Measurements from ENCODE around the gene PLRG1. TPM values are rescaled to one million over a fixed set of nuclear protein-coding genes. Genes with fewer than 3 reads are reported as not detected.

Gene PLRG1
- total RNA-seq, 1 experiment from 2014 or later = 116 TPM

GRCh38 chr4:154487145-154487544 lies 63.1 kb downstream of the PLRG1 start:
- H3K9me3 ChIP-seq (ENCODE audit: low read depth, low read length, poor library complexity, severe bottlenecking) = no peaks in the 10 kb centered on the region
- intact Hi-C loops (cut with micrococcal nuclease; ENCODE audit: unreplicated experiment) = no loop called here
- peaks cover 8% of the 10 kb centered on the region for H3K4me1 ChIP-seq (ENCODE audit: insufficient read depth, low read length, poor library complexity, severe bottlenecking)
- TF ChIP-seq, protein P1, sequence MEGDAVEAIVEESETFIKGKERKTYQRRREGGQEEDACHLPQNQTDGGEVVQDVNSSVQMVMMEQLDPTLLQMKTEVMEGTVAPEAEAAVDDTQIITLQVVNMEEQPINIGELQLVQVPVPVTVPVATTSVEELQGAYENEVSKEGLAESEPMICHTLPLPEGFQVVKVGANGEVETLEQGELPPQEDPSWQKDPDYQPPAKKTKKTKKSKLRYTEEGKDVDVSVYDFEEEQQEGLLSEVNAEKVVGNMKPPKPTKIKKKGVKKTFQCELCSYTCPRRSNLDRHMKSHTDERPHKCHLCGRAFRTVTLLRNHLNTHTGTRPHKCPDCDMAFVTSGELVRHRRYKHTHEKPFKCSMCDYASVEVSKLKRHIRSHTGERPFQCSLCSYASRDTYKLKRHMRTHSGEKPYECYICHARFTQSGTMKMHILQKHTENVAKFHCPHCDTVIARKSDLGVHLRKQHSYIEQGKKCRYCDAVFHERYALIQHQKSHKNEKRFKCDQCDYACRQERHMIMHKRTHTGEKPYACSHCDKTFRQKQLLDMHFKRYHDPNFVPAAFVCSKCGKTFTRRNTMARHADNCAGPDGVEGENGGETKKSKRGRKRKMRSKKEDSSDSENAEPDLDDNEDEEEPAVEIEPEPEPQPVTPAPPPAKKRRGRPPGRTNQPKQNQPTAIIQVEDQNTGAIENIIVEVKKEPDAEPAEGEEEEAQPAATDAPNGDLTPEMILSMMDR (conservative IDR thresholded peaks at IDR 0.05; ENCODE audit: low read depth, low read length) = no peak
- TF ChIP-seq EZH2 (IDR thresholded peaks at IDR 0.05; ENCODE audit: borderline replicate concordance, low read depth, low read length, poor library complexity, severe bottlenecking) = no peak
- no peaks in the 10 kb centered on the region for H3K36me3 ChIP-seq (ENCODE audit: insufficient read depth, low read length, poor library complexity, severe bottlenecking)
- peaks cover 41% of the 10 kb centered on the region for H3K27me3 ChIP-seq (replicated peaks; ENCODE audit: insufficient read depth, low read depth, low read length, poor library complexity)
- POLR2A ChIA-PET (ENCODE audit: low non-redundant PET) = no interaction called here
- CTCF ChIA-PET = no interaction called here
- no peak overlapping the region for H3K4me3 ChIP-seq (ENCODE audit: low read depth, low read length, poor library complexity, severe bottlenecking)
- BruUV-seq (replicated peaks) = no TSS peak
- no peak for DNase-seq (ENCODE audit: low spot score)
- no peak overlapping the region for H3K27ac ChIP-seq (ENCODE audit: low read depth, low read length, poor library complexity, severe bottlenecking)

DNA sequence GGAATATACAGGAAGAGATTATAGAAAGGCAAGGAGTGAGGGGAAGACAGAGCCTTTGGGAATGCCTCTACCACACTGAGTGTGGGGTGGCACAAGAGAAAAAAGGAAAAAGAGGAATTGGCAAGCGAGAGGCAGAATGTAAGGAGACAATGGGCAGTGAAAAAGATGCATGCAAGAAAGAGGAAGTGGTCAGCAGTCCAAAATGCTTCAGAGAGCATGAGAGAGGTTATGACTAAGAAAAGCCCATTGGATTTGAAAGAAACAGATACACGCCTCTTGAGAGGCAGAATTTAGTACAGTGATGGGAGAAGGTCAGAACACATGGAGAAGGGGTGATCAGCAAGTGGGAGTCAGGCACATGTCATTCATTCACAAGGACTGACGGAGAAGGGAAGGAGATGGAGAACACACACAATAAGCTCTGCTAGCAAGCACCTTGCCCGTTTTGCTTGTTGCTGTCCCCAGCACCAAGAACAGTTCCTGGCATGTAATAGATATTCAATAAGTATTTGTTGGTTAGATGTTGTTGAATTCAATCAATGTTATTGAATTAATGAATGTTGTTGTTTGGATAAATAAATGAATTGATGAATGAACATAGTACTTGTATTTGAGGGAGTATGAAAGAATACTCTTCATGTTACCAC lies 65.0 kb downstream of the PLRG1 start:
- H3K9me3 ChIP-seq (ENCODE audit: low read depth, low read length, poor library complexity, severe bottlenecking) = no peaks in the 10 kb centered on the region
- H3K4me1 ChIP-seq (ENCODE audit: insufficient read depth, low read length, poor library complexity, severe bottlenecking) = no peaks in the 10 kb centered on the region
- CTCF ChIA-PET = no interaction called here
- intact Hi-C loops (cut with micrococcal nuclease; ENCODE audit: unreplicated experiment) = no loop called here
- TF ChIP-seq, protein P1 (conservative IDR thresholded peaks at IDR 0.05; ENCODE audit: low read depth, low read length) = no peak
- TF ChIP-seq EZH2 (IDR thresholded peaks at IDR 0.05; ENCODE audit: borderline replicate concordance, low read depth, low read length, poor library complexity, severe bottlenecking) = no peak
- no peak overlapping the region for H3K27ac ChIP-seq (ENCODE audit: low read depth, low read length, poor library complexity, severe bottlenecking)
- H3K27me3 ChIP-seq (replicated peaks; ENCODE audit: insufficient read depth, low read depth, low read length, poor library complexity) = peaks cover 23% of the 10 kb centered on the region
- H3K36me3 ChIP-seq (ENCODE audit: insufficient read depth, low read length, poor library complexity, severe bottlenecking) = no peaks in the 10 kb centered on the region
- POLR2A ChIA-PET (ENCODE audit: low non-redundant PET) = no interaction called here
- no peak overlapping the region for H3K4me3 ChIP-seq (ENCODE audit: low read depth, low read length, poor library complexity, severe bottlenecking)
- BruUV-seq (replicated peaks) = no TSS peak
- no peak for DNase-seq (ENCODE audit: low spot score)

Other genes starting within 250 kb of the PLRG1 start
- 0.33 and 0.58 TPM in 2 replicates for gene DCHS2, start 58.6 kb downstream of the PLRG1 start, total RNA-seq (2021)
- not detected in 2 replicates for gene FGB, start 12.6 kb upstream of the PLRG1 start, total RNA-seq (2021)
- gene FGA, start 40.3 kb upstream of the PLRG1 start, total RNA-seq (2021) = not detected in 2 replicates
- gene FGG, start 62.3 kb upstream of the PLRG1 start, total RNA-seq (2021) = not detected in 2 replicates
- 1.1 and 1.7 TPM in 2 replicates for gene LRAT, start 193.6 kb upstream of the PLRG1 start, total RNA-seq (2021)
- 0.24 TPM in 1 of 2 replicates, not detected in the other for gene RBM46, start 230.9 kb upstream of the PLRG1 start, total RNA-seq (2021)

Measured in A673 (cell line).